Esophagus squamous epithelium (tissue), 4 donors: ENCODE results near the gene NADSYN1.

ENCODE experiments used
- POLR2A ChIP-seq, 4 donors: fragments of 450-650 bp; IDR thresholded peaks; one replicate each; pipeline ENCODE4 v1.6.1; 2017; ENCODE audit warnings: antibody characterized with exemption in 4 of 4, mild to moderate bottlenecking in 4 of 4, moderate library complexity in 3 of 4
- TF ChIP-seq, protein P1 (sequence below), 6 experiments: fragments of 450-650 bp in 4 of 6; fragments of 200-600 bp in 2 of 6; sonication (generic) in 2 of 6; IDR thresholded peaks; one replicate each; pipeline ENCODE4 v1.5.1; 2016 to 2019; ENCODE audit warnings: antibody characterized with exemption in 6 of 6, mild to moderate bottlenecking in 4 of 6, moderate library complexity in 4 of 6

DNA sequence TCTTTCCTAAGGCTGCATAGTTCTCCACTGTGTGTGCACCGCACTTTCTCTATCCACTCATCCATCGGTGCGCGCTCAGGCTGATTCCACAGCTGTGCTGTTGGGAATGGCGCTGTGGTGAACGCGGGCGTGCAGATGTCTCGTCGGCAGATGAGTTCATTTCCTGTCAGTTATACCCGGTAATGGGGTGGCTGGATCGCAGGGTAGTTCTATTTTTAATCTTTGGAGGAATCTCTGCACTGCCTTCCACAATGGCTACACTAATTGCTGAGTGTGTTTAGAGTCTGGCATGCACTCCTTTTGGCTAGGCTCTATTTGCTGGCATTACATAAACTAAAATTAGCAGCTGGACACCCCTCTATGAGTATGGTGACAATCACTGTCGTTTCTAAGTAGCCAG is 46.1 kb downstream of the NADSYN1 start:
- TF ChIP-seq, protein P1, sequence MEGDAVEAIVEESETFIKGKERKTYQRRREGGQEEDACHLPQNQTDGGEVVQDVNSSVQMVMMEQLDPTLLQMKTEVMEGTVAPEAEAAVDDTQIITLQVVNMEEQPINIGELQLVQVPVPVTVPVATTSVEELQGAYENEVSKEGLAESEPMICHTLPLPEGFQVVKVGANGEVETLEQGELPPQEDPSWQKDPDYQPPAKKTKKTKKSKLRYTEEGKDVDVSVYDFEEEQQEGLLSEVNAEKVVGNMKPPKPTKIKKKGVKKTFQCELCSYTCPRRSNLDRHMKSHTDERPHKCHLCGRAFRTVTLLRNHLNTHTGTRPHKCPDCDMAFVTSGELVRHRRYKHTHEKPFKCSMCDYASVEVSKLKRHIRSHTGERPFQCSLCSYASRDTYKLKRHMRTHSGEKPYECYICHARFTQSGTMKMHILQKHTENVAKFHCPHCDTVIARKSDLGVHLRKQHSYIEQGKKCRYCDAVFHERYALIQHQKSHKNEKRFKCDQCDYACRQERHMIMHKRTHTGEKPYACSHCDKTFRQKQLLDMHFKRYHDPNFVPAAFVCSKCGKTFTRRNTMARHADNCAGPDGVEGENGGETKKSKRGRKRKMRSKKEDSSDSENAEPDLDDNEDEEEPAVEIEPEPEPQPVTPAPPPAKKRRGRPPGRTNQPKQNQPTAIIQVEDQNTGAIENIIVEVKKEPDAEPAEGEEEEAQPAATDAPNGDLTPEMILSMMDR (IDR thresholded peaks at IDR 0.05): no peak
- no peak for TF ChIP-seq POLR2A (IDR thresholded peaks at IDR 0.05)
